H1 (cell line): ENCODE data around the gene CACNA1A. TPM values are rescaled to one million over a fixed set of nuclear protein-coding genes. Genes with fewer than 3 reads are reported as not detected.
A peak's percentile ranks its signal among the peaks of the same experiment; 100 is the strongest.

Source experiments
- CTCF ChIA-PET: fragments of 300-600 bp; sonication (Branson Sonifier 250); formaldehyde crosslinking; loops from one replicate; lab custom pipeline; 2021; ENCODE audit not compliant: partially characterized antibody; lab: Charles Lee
- POLR2A ChIA-PET: fragments of 300-600 bp; sonication (Branson Sonifier 250); formaldehyde crosslinking; loops from one replicate; lab custom pipeline; 2021; ENCODE audit warnings: inconsistent platforms; ENCODE audit not compliant: partially characterized antibody; lab: Charles Lee
- DNase-seq, 2 experiments: peaks; one replicate each; pipeline versions ENCODE4 v3.0.0 to v3.0.0-alpha.2; 2010 to 2022; ENCODE audit warnings: low spot score in 2 of 2, low read depth in 1 of 2, mixed read lengths in 1 of 2
- FAIRE-seq: peaks from 2 replicates; lab custom pipeline; 2011; peaks lifted over from hg19 to GRCh38; lab: Jason Lieb, UNC
- H2AFZ ChIP-seq: 2 replicates; pipeline ENCODE4 v1.8.1; 2012; ENCODE audit warnings: low read length, inconsistent platforms
- H2AK5ac ChIP-seq: 2 replicates; pipeline ENCODE4 v1.6.1; 2013; ENCODE audit warnings: low read depth, low read length
- H2BK120ac ChIP-seq: replicated peaks from 2 replicates; pipeline ENCODE3; 2013; ENCODE audit warnings: low read depth, low read length, inconsistent platforms
- H2BK12ac ChIP-seq: 2 replicates; pipeline ENCODE4 v1.6.1; 2013; ENCODE audit warnings: low read depth, low read length
- H2BK15ac ChIP-seq: 2 replicates; pipeline ENCODE4 v1.6.1; 2013; ENCODE audit warnings: low read length
- H2BK20ac ChIP-seq: 2 replicates; pipeline ENCODE4 v1.6.1; 2013; ENCODE audit warnings: low read length
- H2BK5ac ChIP-seq: 2 replicates; pipeline ENCODE4 v1.6.1; 2013; ENCODE audit warnings: low read depth, low read length
- H3K14ac ChIP-seq: 2 replicates; pipeline ENCODE4 v1.6.1; 2013; ENCODE audit warnings: inconsistent platforms; ENCODE audit not compliant: insufficient read length
- H3K18ac ChIP-seq: 2 replicates; pipeline ENCODE4 v1.6.1; 2013; ENCODE audit warnings: low read length; ENCODE audit errors: extremely low read depth
- H3K23ac ChIP-seq: 2 replicates; pipeline ENCODE4 v1.6.1; 2013; ENCODE audit warnings: inconsistent platforms; ENCODE audit not compliant: insufficient read length
- H3K23me2 ChIP-seq: 2 replicates; pipeline ENCODE4 v1.6.1; 2013; ENCODE audit warnings: low read depth, low read length
- H3K27ac ChIP-seq: 2 replicates; pipeline ENCODE4 v1.6.1; 2011; ENCODE audit warnings: low read depth, low read length, inconsistent platforms
- H3K27me3 ChIP-seq, 4 experiments: replicated peaks in 1 of 4; 1 replicate in 1 of 4; 2 replicates in 3 of 4; pipeline versions ENCODE4 v1.6.1 to v1.8.1; 2011 to 2013; ENCODE audit warnings: low read length in 3 of 4, mild to moderate bottlenecking in 3 of 4, inconsistent platforms in 2 of 4, mixed read lengths in 2 of 4, moderate library complexity in 1 of 4; ENCODE audit not compliant: control insufficient read depth in 3 of 4, insufficient read depth in 3 of 4; ENCODE audit errors: extremely low read depth in 1 of 4
- H3K36me3 ChIP-seq, 4 experiments: 2 replicates each; pipeline versions ENCODE4 v1.6.1 to v1.8.1; 2011 to 2013; ENCODE audit warnings: mild to moderate bottlenecking in 4 of 4, low read length in 3 of 4, moderate library complexity in 2 of 4, control low read depth in 1 of 4, inconsistent platforms in 1 of 4; ENCODE audit not compliant: insufficient read depth in 4 of 4, control insufficient read depth in 2 of 4
- H3K4ac ChIP-seq: replicated peaks from 2 replicates; pipeline ENCODE3; 2013; ENCODE audit warnings: low read length, low read depth, mixed read lengths, inconsistent platforms; ENCODE audit not compliant: insufficient read length
- H3K4me1 ChIP-seq, 4 experiments: replicated peaks in 1 of 4; 1 replicate in 1 of 4; 2 replicates in 3 of 4; pipeline versions ENCODE4 v1.6.1 to v1.8.1; 2011 to 2013; ENCODE audit warnings: low read length in 3 of 4, inconsistent platforms in 2 of 4, mixed read lengths in 1 of 4; ENCODE audit not compliant: insufficient read depth in 4 of 4, control insufficient read depth in 3 of 4
- H3K4me2 ChIP-seq, 2 experiments: 2 replicates each; pipeline versions ENCODE4 v1.6.1 to v1.8.1; 2011 to 2013; ENCODE audit warnings: low read depth in 2 of 2, low read length in 2 of 2, control low read depth in 1 of 2, inconsistent platforms in 1 of 2, mild to moderate bottlenecking in 1 of 2; ENCODE audit not compliant: insufficient read depth in 1 of 2
- H3K4me3 ChIP-seq, 4 experiments: fragments of 200-600, 300-600 bp in 1 of 4; sonication (generic), shearing (Covaris generic), sonication (Bioruptor Twin) in 1 of 4; 2 replicates each; pipeline versions ENCODE4 v1.5.1 to v1.8.1; 2011 to 2016; ENCODE audit warnings: low read length in 4 of 4, low read depth in 3 of 4, control low read depth in 2 of 4, inconsistent platforms in 2 of 4, mild to moderate bottlenecking in 2 of 4, mixed read lengths in 1 of 4, moderate library complexity in 1 of 4; ENCODE audit not compliant: insufficient read depth in 2 of 4; ENCODE audit errors: extremely low read depth in 1 of 4
- H3K56ac ChIP-seq: replicated peaks from 2 replicates; pipeline ENCODE3; 2013; ENCODE audit warnings: low read depth, mild to moderate bottlenecking, mixed read lengths, low read length, inconsistent platforms; ENCODE audit not compliant: insufficient read length
- H3K79me1 ChIP-seq: 2 replicates; pipeline ENCODE4 v1.6.1; 2013; ENCODE audit warnings: low read depth, low read length, control low read depth
- H3K79me2 ChIP-seq, 2 experiments: 2 replicates each; pipeline versions ENCODE4 v1.6.1 to v1.8.1; 2012 to 2013; ENCODE audit warnings: low read length in 2 of 2, mild to moderate bottlenecking in 2 of 2, inconsistent platforms in 1 of 2; ENCODE audit not compliant: insufficient read depth in 2 of 2, control insufficient read depth in 1 of 2
- H3K9ac ChIP-seq, 4 experiments: replicated peaks in 1 of 4; 1 replicate in 1 of 4; 2 replicates in 3 of 4; pipeline versions ENCODE4 v1.6.1 to v1.8.1; 2011 to 2013; ENCODE audit warnings: low read depth in 3 of 4, low read length in 3 of 4, control low read depth in 2 of 4, mild to moderate bottlenecking in 2 of 4, moderate library complexity in 2 of 4, inconsistent platforms in 1 of 4; ENCODE audit errors: extremely low read depth in 1 of 4
- H3K9me3 ChIP-seq, 2 experiments: 2 replicates each; pipeline versions ENCODE4 v1.6.1 to v1.8.1; 2012 to 2013; ENCODE audit warnings: mild to moderate bottlenecking in 2 of 2, moderate library complexity in 2 of 2, control low read depth in 1 of 2, inconsistent platforms in 1 of 2, low read depth in 1 of 2, low read length in 1 of 2, mixed read lengths in 1 of 2; ENCODE audit not compliant: insufficient read depth in 2 of 2
- H4K20me1 ChIP-seq, 2 experiments: replicated peaks in 1 of 2; 2 replicates each; pipeline versions ENCODE3 to v1.8.1; 2011 to 2013; ENCODE audit warnings: inconsistent platforms in 2 of 2, low read length in 2 of 2, mild to moderate bottlenecking in 1 of 2; ENCODE audit not compliant: insufficient read depth in 2 of 2, control insufficient read depth in 1 of 2
- H4K5ac ChIP-seq: 2 replicates; pipeline ENCODE4 v1.6.1; 2013; ENCODE audit warnings: low read length, low read depth, mixed read lengths, inconsistent platforms; ENCODE audit not compliant: insufficient read length
- H4K8ac ChIP-seq: 2 replicates; pipeline ENCODE4 v1.8.0; 2013; ENCODE audit warnings: mild to moderate bottlenecking, moderate library complexity, low read length, inconsistent platforms; ENCODE audit not compliant: insufficient read depth; ENCODE audit errors: extremely low read depth
- H4K91ac ChIP-seq: replicated peaks from 2 replicates; pipeline ENCODE3; 2013; ENCODE audit warnings: low read length, mixed read lengths, inconsistent platforms; ENCODE audit not compliant: insufficient read length
- CEBPB ChIP-seq: IDR thresholded peaks from 2 replicates; pipeline ENCODE4 v1.6.1; 2012; ENCODE audit warnings: low read depth, low read length
- GABPA ChIP-seq: IDR thresholded peaks from 2 replicates; pipeline ENCODE4 v1.6.1; 2011; ENCODE audit warnings: mild to moderate bottlenecking, low read length, moderate library complexity, borderline replicate concordance; ENCODE audit not compliant: insufficient read depth
- TBP ChIP-seq: IDR thresholded peaks from 2 replicates; pipeline ENCODE4 v1.6.1; 2011; ENCODE audit warnings: low read depth, low read length, improper control_type of control experiment
- WGBS, 2 experiments: shearing (Covaris generic) in 1 of 2; methylation state at CpG; one replicate each; pipeline versions ENCODE4 v1.1.6 to v1.1.7; 2013 to 2015; ENCODE audit warnings: low lambda C conversion rate in 2 of 2, mixed read lengths in 2 of 2, inconsistent platforms in 1 of 2, low coverage in 1 of 2, missing lambda C conversion rate in 1 of 2; ENCODE audit not compliant: insufficient replicate concordance in 2 of 2, insufficient coverage in 1 of 2, insufficient read length in 1 of 2; ENCODE audit errors: extremely low coverage in 1 of 2, missing lambda C conversion rate in 1 of 2; 5-methylcytosine and 5-hydroxymethylcytosine counted together
- polyA plus RNA-seq, 7 experiments: library from polyadenylated mRNA; depleted of rRNA in 3 of 7; stranded (reverse) in 5 of 7; unstranded in 2 of 7; fragments of >200 nt in 5 of 7; fragments of 200-250 nt in 2 of 7; gene quantifications; 1 replicate in 5 of 7; 2 replicates in 1 of 7; 4 replicates in 1 of 7; pipeline versions ENCODE4 v1.2.1 to v1.2.3, GENCODE V29; 2011 to 2013; ENCODE audit warnings: missing spikeins in 2 of 7, mixed read lengths in 2 of 7
- total RNA-seq: library from RNA; stranded (reverse); fragmentation: NEBNext Ultra II Directional; extraction: Animal tissue kit (Norgen Biotek cat#: 25700); gene quantifications from 2 replicates; pipeline ENCODE4 v1.2.1, GENCODE V29; 2021
- TF ChIP-seq, protein P1 (sequence below): IDR thresholded peaks from 2 replicates; pipeline ENCODE4 v1.6.1; 2011; ENCODE audit warnings: low read depth, mild to moderate bottlenecking, low read length; ENCODE audit not compliant: insufficient read depth

CACNA1A gene
- total and polyA plus RNA-seq, 2 of the 8 experiments (the other 6 are each of a cell fraction or from before 2014, with no cell fraction given) = 10.7 to 25.3 TPM

DNA sequence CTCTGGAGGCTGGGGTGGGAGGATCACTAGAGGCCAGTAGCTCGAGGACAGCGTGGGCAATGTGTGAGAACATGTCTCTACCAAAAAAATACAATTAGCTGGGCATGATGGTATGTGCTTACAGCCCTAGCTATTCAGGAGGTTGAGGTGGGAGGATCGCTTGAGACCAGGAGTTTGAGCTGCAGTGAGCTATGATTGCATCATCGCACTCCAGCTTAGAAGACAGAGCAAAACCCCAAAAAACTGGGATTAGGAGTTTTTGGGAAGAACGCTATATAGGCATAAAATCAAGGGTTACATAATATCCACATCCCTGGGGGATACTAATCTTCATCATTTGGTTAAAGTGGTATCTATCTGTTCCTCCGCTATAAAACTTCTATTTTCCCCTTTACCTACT lies 155.5 kb downstream of the CACNA1A start:
- H4K91ac ChIP-seq = no peak overlapping the region
- H3K27ac ChIP-seq = no peak overlapping the region
- no peak overlapping the region for H3K23ac ChIP-seq
- no peak overlapping the region for H2BK120ac ChIP-seq
- no peak overlapping the region for H2AFZ ChIP-seq
- H3K79me1 ChIP-seq = no peaks in the 10 kb centered on the region
- no peak overlapping the region for H3K4me2 ChIP-seq
- H3K79me2 ChIP-seq = no peaks in the 10 kb centered on the region
- peaks cover 0 to 8% (median 3%) of the 10 kb centered on the region in 4 experiments; a peak in 2 of 8 replicates for H3K36me3 ChIP-seq
- H3K4me3 ChIP-seq = no peak overlapping the region
- no peaks in the 10 kb centered on the region for H3K27me3 ChIP-seq
- no peak overlapping the region for H3K18ac ChIP-seq
- FAIRE-seq = no peak
- no peak overlapping the region for H3K9ac ChIP-seq
- 91% methylated on average over 6 of the region's 6 CpGs; no CpG with 5 or more reads in 1 of the 2 experiments for WGBS, 2 experiments
- no peak overlapping the region for H2BK5ac ChIP-seq
- H3K14ac ChIP-seq = no peak overlapping the region
- H3K56ac ChIP-seq = no peak overlapping the region
- CTCF ChIA-PET = interaction anchor here (1.8 to 2.0 kb wide), 2 partner anchors 12 to 238 kb away, joined by 4 to 5 read pairs; no protein-coding TSS in a partner anchor
- no peak overlapping the region for H2BK12ac ChIP-seq
- H4K8ac ChIP-seq = no peak overlapping the region
- POLR2A ChIA-PET = no interaction called here
- no peak overlapping the region for H2AK5ac ChIP-seq
- no peak overlapping the region for H2BK15ac ChIP-seq
- no peaks in the 10 kb centered on the region for H4K20me1 ChIP-seq
- no peak overlapping the region for H2BK20ac ChIP-seq
- DNase-seq = no peak
- H3K4me1 ChIP-seq = no peaks in the 10 kb centered on the region
- H4K5ac ChIP-seq = no peak overlapping the region
- no peak overlapping the region for H3K4ac ChIP-seq
- TF ChIP-seq, protein P1, sequence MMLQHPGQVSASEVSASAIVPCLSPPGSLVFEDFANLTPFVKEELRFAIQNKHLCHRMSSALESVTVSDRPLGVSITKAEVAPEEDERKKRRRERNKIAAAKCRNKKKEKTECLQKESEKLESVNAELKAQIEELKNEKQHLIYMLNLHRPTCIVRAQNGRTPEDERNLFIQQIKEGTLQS = no peak
- TF ChIP-seq TBP = no peak
- no peak for TF ChIP-seq GABPA
- TF ChIP-seq CEBPB = peak; percentile 66; the same call in 1 of the 2 replicates
- H3K23me2 ChIP-seq = no peaks in the 10 kb centered on the region
- H3K9me3 ChIP-seq = peaks cover 6% of the 10 kb centered on the region in 2 experiments; a peak in 3 of 4 replicates
